ENCODE data around the gene ADARB1. TPM values are rescaled to one million over a fixed set of nuclear protein-coding genes. Genes with fewer than 3 reads are reported as not detected.

The ADARB1 gene
- total RNA-seq, 1 experiment from 2014 or later: 31.9 TPM

GRCh38 chr21:45256912-45257672, 182.7 kb downstream of the ADARB1 start:
- no peaks in the 10 kb centered on the region for H3K9me3 ChIP-seq (ENCODE audit: low read depth, low read length, poor library complexity, severe bottlenecking)
- H3K27ac ChIP-seq (ENCODE audit: low read depth, low read length, poor library complexity, severe bottlenecking): no peak overlapping the region
- TF ChIP-seq EZH2 (IDR thresholded peaks at IDR 0.05; ENCODE audit: borderline replicate concordance, low read depth, low read length, poor library complexity, severe bottlenecking) (no peak), CTCF (conservative IDR thresholded peaks at IDR 0.05; ENCODE audit: low read depth, low read length) (no peak)
- no peaks in the 10 kb centered on the region for H3K27me3 ChIP-seq (replicated peaks; ENCODE audit: insufficient read depth, low read depth, low read length, poor library complexity)
- intact Hi-C loops (cut with micrococcal nuclease; ENCODE audit: unreplicated experiment): no loop called here
- H3K4me3 ChIP-seq (ENCODE audit: low read depth, low read length, poor library complexity, severe bottlenecking): no peak overlapping the region
- no peaks in the 10 kb centered on the region for H3K4me1 ChIP-seq (ENCODE audit: insufficient read depth, low read length, poor library complexity, severe bottlenecking)
- no peak for DNase-seq (ENCODE audit: low spot score)
- BruUV-seq (replicated peaks): no TSS peak
- ChIA-PET CTCF (no interaction called here), POLR2A (ENCODE audit: low non-redundant PET) (no interaction called here)
- H3K36me3 ChIP-seq (ENCODE audit: insufficient read depth, low read length, poor library complexity, severe bottlenecking): no peaks in the 10 kb centered on the region

GRCh38 chr21:45257673-45258341, 183.4 kb downstream of the ADARB1 start:
- peak; percentile 39 for DNase-seq (ENCODE audit: low spot score)
- CTCF ChIA-PET: no interaction called here
- BruUV-seq (replicated peaks): no TSS peak
- intact Hi-C loops (cut with micrococcal nuclease; ENCODE audit: unreplicated experiment): no loop called here
- Histone ChIP-seq H3K4me3 (ENCODE audit: low read depth, low read length, poor library complexity, severe bottlenecking) (no peak overlapping the region), H3K27ac (ENCODE audit: low read depth, low read length, poor library complexity, severe bottlenecking) (no peak overlapping the region), H3K9me3 (ENCODE audit: low read depth, low read length, poor library complexity, severe bottlenecking) (no peaks in the 10 kb centered on the region), H3K4me1 (ENCODE audit: insufficient read depth, low read length, poor library complexity, severe bottlenecking) (no peaks in the 10 kb centered on the region), H3K27me3 (replicated peaks; ENCODE audit: insufficient read depth, low read depth, low read length, poor library complexity) (no peaks in the 10 kb centered on the region), H3K36me3 (ENCODE audit: insufficient read depth, low read length, poor library complexity, severe bottlenecking) (no peaks in the 10 kb centered on the region)
- no peak for TF ChIP-seq CTCF (conservative IDR thresholded peaks at IDR 0.05; ENCODE audit: low read depth, low read length)
- TF ChIP-seq EZH2 (IDR thresholded peaks at IDR 0.05; ENCODE audit: borderline replicate concordance, low read depth, low read length, poor library complexity, severe bottlenecking): no peak
- POLR2A ChIA-PET (ENCODE audit: low non-redundant PET): no interaction called here

GRCh38 chr21:45258466-45258865, 184.1 kb downstream of the ADARB1 start:
- peaks cover 3% of the 10 kb centered on the region for H3K36me3 ChIP-seq (ENCODE audit: insufficient read depth, low read length, poor library complexity, severe bottlenecking)
- TF ChIP-seq EZH2 (IDR thresholded peaks at IDR 0.05; ENCODE audit: borderline replicate concordance, low read depth, low read length, poor library complexity, severe bottlenecking) (no peak), CTCF (conservative IDR thresholded peaks at IDR 0.05; ENCODE audit: low read depth, low read length) (no peak)
- H3K4me1 ChIP-seq (ENCODE audit: insufficient read depth, low read length, poor library complexity, severe bottlenecking): no peaks in the 10 kb centered on the region
- no peak for DNase-seq (ENCODE audit: low spot score)
- no peaks in the 10 kb centered on the region for H3K9me3 ChIP-seq (ENCODE audit: low read depth, low read length, poor library complexity, severe bottlenecking)
- POLR2A ChIA-PET (ENCODE audit: low non-redundant PET): no interaction called here
- no TSS peak for BruUV-seq (replicated peaks)
- intact Hi-C loops (cut with micrococcal nuclease; ENCODE audit: unreplicated experiment): no loop called here
- CTCF ChIA-PET: no interaction called here
- no peak overlapping the region for H3K27ac ChIP-seq (ENCODE audit: low read depth, low read length, poor library complexity, severe bottlenecking)
- H3K27me3 ChIP-seq (replicated peaks; ENCODE audit: insufficient read depth, low read depth, low read length, poor library complexity): no peaks in the 10 kb centered on the region
- no peak overlapping the region for H3K4me3 ChIP-seq (ENCODE audit: low read depth, low read length, poor library complexity, severe bottlenecking)
